ENCODE measurements around the gene LDB2.

LDB2 gene

DNA sequence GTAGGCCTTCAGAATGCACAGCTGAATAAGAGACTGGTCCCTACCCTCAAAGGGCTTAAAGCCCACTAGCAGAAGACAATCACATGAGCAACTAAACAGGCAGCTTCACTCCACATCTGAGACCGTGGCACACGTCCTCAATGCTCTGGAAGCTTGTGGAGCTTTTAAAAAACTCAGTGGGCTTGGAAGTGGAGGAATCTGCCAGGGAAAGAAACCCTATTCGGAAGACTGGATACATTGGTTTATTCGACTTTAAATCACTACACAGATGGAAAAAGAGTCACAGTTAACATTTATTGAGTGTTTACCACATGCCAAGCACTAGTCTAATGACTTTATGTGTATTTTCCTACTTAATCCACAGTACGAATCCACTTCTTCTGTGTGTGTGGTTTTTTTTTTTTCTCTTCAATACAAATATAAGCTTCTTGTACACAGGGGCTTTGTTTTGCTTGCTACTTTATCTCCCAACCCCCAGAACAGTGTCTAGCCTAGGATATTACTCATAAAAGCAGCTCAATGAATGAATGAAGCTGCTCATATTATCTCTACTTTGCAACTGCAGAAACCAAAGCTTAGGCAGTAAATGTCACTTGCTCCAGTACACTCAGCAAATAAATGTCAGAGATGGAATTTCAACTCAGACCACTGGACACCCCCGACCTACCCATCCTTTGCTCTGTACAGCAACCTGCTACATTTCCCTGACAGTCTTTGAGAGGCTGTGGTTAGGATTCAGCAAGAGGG is 137.7 kb downstream of the LDB2 start:
- TF ChIP-seq, protein P1, sequence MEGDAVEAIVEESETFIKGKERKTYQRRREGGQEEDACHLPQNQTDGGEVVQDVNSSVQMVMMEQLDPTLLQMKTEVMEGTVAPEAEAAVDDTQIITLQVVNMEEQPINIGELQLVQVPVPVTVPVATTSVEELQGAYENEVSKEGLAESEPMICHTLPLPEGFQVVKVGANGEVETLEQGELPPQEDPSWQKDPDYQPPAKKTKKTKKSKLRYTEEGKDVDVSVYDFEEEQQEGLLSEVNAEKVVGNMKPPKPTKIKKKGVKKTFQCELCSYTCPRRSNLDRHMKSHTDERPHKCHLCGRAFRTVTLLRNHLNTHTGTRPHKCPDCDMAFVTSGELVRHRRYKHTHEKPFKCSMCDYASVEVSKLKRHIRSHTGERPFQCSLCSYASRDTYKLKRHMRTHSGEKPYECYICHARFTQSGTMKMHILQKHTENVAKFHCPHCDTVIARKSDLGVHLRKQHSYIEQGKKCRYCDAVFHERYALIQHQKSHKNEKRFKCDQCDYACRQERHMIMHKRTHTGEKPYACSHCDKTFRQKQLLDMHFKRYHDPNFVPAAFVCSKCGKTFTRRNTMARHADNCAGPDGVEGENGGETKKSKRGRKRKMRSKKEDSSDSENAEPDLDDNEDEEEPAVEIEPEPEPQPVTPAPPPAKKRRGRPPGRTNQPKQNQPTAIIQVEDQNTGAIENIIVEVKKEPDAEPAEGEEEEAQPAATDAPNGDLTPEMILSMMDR (conservative IDR thresholded peaks at IDR 0.05; ENCODE audit: low read depth, low read length): no peak
- no peak overlapping the region for H3K4me3 ChIP-seq (ENCODE audit: low read length)
- DNase-seq (ENCODE audit: low read depth): no peak

DNA sequence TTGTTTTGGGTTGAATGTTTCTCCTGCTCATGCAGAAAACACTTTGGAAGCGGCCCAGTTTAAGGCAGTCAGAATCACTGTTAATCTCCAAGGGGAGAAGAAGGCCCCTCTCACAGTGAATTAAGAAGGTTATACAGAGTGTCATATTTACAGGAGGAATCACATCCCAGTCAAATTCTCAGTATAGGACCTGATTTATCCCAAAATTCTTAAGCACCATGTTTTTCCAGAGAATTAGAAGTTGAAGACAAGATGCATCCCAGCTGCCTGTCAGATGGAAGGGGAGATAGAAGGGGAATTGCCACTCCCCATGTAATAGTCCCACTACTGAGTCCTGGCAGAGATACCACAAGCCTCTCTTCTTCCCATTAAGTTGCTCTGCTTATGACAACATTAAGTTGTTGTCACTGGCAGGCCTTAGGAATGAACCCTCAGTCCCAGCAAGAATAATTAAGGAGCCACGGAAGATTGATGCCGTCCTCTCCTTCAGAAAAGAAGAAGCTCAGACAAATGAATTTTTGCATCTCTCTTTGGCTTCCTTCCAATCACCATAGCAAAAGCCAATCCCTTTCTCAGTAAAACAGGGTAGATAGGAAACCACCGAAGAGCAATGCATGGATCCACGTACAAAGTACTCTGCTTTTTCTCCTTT is 138.4 kb downstream of the LDB2 start:
- DNase-seq (ENCODE audit: low read depth): no peak
- TF ChIP-seq, protein P1 (conservative IDR thresholded peaks at IDR 0.05; ENCODE audit: low read depth, low read length): no peak
- H3K4me3 ChIP-seq (ENCODE audit: low read length): no peak overlapping the region

DNA sequence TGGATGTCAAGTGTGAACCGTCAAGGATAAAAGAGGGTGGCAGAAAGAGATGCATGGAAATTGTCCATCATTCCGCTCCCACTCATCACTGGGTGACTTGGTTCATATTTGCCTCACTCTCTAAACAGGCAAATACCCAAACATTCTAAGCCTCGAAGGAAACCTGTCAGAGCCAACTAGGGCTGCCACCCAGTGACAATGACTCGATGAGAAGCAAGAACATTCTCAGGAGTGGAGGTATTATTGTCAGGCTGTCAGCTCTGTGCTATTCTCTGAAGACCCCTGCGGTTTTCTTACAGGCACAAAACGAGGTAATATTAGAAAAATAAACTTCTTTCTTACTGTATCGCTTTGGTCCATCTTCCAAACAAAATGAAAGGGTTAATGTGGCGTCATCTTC is 139.6 kb downstream of the LDB2 start:
- H3K4me3 ChIP-seq (ENCODE audit: low read length): no peak overlapping the region
- TF ChIP-seq, protein P1 (conservative IDR thresholded peaks at IDR 0.05; ENCODE audit: low read depth, low read length): no peak
- DNase-seq (ENCODE audit: low read depth): no peak

DNA sequence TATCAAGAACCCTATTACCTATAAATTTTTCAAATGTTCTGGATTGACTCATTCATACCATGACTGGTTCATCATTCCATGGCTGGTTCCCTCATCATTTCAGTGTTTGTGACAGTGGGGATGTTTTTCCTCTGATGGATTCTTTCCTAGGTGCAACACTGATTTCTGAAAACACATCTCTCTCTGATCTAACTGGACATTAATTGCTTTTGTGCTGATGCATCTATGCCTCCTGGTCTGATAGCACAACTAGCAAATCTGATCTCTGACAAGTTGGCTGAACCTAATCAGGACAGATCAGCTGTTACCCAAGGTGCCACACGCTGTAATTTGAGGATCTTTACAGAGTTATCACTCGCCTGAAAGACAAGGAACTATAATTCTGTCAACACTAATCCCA is 140.2 kb downstream of the LDB2 start:
- no peak overlapping the region for H3K4me3 ChIP-seq (ENCODE audit: low read length)
- DNase-seq (ENCODE audit: low read depth): no peak
- TF ChIP-seq, protein P1 (conservative IDR thresholded peaks at IDR 0.05; ENCODE audit: low read depth, low read length): no peak

DNA sequence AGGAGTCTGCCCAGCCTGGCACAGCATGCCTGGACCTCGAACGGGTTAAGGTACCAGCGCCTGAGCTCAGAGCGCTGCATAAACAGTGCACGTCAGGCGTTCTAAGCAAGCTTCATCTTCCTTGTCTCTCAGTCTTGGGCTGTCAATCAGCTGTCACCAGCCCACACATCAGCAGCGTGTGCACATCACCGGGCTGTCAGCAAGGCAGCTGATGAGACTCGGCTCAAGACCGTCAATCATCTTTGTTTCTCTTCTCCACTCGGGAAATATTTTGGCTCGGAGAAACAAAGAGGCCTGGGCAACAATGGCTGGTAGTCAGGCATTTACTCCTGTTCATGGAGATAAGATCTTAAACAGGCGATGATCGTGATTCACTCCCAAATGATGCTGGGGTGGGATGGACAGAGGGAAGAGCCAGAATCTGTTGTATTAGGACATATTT is 141.3 kb downstream of the LDB2 start:
- TF ChIP-seq, protein P1 (conservative IDR thresholded peaks at IDR 0.05; ENCODE audit: low read depth, low read length): no peak
- no peak for DNase-seq (ENCODE audit: low read depth)
- H3K4me3 ChIP-seq (ENCODE audit: low read length): no peak overlapping the region

GRCh38 chr4:16754104-16754503 is 144.3 kb downstream of the LDB2 start:
- no peak for DNase-seq (ENCODE audit: low read depth)
- H3K4me3 ChIP-seq (ENCODE audit: low read length): no peak overlapping the region
- TF ChIP-seq, protein P1 (conservative IDR thresholded peaks at IDR 0.05; ENCODE audit: low read depth, low read length): no peak

DNA sequence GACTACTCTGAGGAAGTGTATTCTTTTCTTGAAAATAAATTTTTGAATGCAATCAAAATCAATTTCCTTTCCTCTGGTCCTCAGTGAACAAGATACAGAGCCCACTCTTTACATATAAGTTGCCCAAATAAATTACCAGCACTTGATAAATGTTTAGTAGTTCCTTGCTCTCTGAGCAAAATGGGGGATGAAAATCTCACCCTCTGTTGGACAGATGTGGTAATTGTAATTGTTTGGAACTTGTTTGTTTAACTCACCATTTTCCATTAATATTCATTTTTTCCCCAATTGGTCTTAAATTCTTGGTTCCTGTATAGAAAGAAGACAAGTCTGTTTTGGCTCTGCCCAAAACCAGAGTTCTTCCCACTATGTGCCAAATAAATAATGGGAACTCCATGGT is 146.3 kb downstream of the LDB2 start:
- H3K4me3 ChIP-seq (ENCODE audit: low read length): no peak overlapping the region
- TF ChIP-seq, protein P1 (conservative IDR thresholded peaks at IDR 0.05; ENCODE audit: low read depth, low read length): peak; percentile 46
- no peak for DNase-seq (ENCODE audit: low read depth)
